Measurements from ENCODE around the gene MR1.

GRCh38 chr1:181099152-181100014 lies 65.6 kb downstream of the MR1 start:
- no peak for TF ChIP-seq MYC (IDR thresholded peaks at IDR 0.05; ENCODE audit: low read depth, low read length)
- TF ChIP-seq MYC (CRISPR knock-in tag; IDR thresholded peaks at IDR 0.05; ENCODE audit: borderline replicate concordance, low read depth), result no peak
- TF ChIP-seq BHLHE40 (IDR thresholded peaks at IDR 0.05; ENCODE audit: low read length), result no peak; the same call in none of the 2 replicates
- no peak for TF ChIP-seq ZKSCAN1 (IDR thresholded peaks at IDR 0.05; ENCODE audit: low read depth, low read length)
- no peak for TF ChIP-seq CTCF (IDR thresholded peaks at IDR 0.05 in 2 of 3, conservative IDR thresholded peaks at IDR 0.05 in 1 of 3; ENCODE audit: insufficient read depth in 2 of 3, low read depth in 1 of 3, low read length in 3 of 3)
- TF ChIP-seq ZBTB2 (IDR thresholded peaks at IDR 0.05), result peak; percentile 17; the same call in 1 of the 2 replicates
- TF ChIP-seq NFRKB (IDR thresholded peaks at IDR 0.05; ENCODE audit: low read depth), result no peak
- TF ChIP-seq ZFX (CRISPR knock-in tag; IDR thresholded peaks at IDR 0.05), result no peak
- no peak for TF ChIP-seq MAFK (IDR thresholded peaks at IDR 0.05; ENCODE audit: low read length)
